AG04449 (cell line): ENCODE data around the gene SLC25A42.
A peak's percentile ranks its signal among the peaks of the same experiment; 100 is the strongest.

ENCODE experiments used
- CTCF ChIA-PET: fragments of 350-600 bp; formaldehyde crosslinking; extraction: SDS; loops from one replicate; lab custom pipeline; 2021; ENCODE audit warnings: antibody characterized with exemption; lab: Yijun Ruan, JAX
- POLR2A ChIA-PET: fragments of 400-600, 350-600 bp; formaldehyde crosslinking; extraction: SDS; loops from one replicate; lab custom pipeline; 2020; ENCODE audit warnings: antibody characterized with exemption, inconsistent platforms; lab: Yijun Ruan, JAX
- DNase-seq: peaks from one replicate; pipeline ENCODE4 v3.0.0-alpha.2; 2010; ENCODE audit warnings: low read depth, low spot score
- H3K4me3 ChIP-seq: 2 replicates; pipeline ENCODE4 v1.5.1; 2011; ENCODE audit warnings: low read depth, mild to moderate bottlenecking, control low read depth, low read length
- TF ChIP-seq, protein P1 (sequence below): IDR thresholded peaks from one replicate; pipeline ENCODE4 v1.5.1; 2011; ENCODE audit warnings: mild to moderate bottlenecking, moderate library complexity, low read length, control low read depth, inconsistent platforms; ENCODE audit not compliant: insufficient read depth; ENCODE audit errors: missing control alignments

The SLC25A42 gene

DNA sequence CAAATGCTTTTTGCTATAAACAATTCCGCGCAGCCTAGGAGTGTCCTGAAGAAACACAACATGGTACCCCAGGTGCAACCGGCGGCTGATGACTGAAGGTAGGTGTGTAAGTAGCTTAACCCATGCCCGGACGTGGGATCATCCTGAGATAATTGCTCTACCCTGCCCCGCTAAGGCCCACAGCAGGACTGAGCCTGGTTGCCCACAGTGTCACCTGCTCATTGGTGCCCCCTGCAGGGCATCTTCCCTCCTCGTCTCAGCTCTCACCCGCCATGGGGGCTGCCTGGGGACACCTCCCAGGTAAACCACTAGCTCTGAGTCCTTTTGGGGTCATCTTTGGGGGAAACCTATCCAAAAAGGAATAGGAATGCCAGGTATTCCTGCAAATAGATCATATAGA lies 52.2 kb downstream of the SLC25A42 start:
- CTCF ChIA-PET, result interaction anchor here (0.7 to 1.5 kb wide), 9 partner anchors 9 to 119 kb away, joined by 3 to 6 read pairs (median 3); no protein-coding TSS in a partner anchor

DNA sequence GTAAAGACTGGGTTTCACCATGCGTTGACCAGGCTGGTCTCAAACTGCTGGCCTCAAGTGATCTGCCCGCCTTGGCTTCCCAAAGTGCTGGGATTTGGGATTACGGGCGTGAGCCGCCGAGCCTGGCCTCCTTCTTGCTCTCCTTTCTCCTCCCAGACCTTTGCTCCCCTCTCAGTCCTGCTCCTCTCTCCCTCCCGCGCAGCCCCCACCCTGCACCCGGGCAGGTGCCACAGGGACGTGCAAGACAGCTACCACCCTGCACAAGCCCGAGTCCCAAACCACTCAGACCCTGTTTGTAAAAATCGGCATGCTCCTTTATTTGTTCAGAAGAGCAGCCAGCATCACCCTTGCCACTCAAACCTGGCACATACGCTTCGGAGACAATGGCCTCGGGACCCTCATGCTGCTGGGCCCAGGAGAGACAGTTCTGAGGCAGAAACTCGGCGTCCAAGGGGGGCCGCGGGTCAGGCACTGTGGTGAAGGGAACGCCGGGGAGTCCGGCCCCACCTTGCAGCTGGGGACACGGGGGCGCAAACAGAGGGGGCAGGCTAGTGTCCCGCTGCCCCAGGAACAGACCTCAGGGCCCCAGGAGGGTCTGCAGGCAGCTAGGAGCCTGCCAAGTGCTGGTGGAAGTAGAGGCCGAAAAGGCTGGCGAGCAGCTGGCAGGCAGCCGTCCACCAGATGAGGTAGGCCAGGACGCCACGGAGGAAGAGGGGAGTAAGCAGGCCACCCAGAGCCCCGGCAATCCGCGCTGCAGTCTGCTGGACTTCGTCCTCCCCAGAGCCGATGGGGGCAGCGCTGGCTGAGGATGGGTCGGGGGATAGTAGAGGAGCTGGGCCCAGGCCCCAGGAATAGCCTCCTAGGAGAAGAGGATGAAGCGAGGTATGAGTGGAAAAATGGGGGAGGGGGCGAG lies 55.8 kb downstream of the SLC25A42 start:
- TF ChIP-seq, protein P1, sequence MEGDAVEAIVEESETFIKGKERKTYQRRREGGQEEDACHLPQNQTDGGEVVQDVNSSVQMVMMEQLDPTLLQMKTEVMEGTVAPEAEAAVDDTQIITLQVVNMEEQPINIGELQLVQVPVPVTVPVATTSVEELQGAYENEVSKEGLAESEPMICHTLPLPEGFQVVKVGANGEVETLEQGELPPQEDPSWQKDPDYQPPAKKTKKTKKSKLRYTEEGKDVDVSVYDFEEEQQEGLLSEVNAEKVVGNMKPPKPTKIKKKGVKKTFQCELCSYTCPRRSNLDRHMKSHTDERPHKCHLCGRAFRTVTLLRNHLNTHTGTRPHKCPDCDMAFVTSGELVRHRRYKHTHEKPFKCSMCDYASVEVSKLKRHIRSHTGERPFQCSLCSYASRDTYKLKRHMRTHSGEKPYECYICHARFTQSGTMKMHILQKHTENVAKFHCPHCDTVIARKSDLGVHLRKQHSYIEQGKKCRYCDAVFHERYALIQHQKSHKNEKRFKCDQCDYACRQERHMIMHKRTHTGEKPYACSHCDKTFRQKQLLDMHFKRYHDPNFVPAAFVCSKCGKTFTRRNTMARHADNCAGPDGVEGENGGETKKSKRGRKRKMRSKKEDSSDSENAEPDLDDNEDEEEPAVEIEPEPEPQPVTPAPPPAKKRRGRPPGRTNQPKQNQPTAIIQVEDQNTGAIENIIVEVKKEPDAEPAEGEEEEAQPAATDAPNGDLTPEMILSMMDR, result no peak
- ChIA-PET POLR2A (interaction anchor here (0.6 kb wide), 1 partner anchor 17 kb away, joined by 3 read pairs; no protein-coding TSS in a partner anchor), CTCF (interaction anchor here (0.8 kb wide), 1 partner anchor 15 kb away, joined by 3 read pairs; no protein-coding TSS in a partner anchor)

More for the DNA sequence above, 52.2 kb downstream of the SLC25A42 start:
- H3K4me3 ChIP-seq, result no peak overlapping the region
- no peak for DNase-seq
- POLR2A ChIA-PET, result no interaction called here
- TF ChIP-seq, protein P1, result peak; percentile 41

DNA sequence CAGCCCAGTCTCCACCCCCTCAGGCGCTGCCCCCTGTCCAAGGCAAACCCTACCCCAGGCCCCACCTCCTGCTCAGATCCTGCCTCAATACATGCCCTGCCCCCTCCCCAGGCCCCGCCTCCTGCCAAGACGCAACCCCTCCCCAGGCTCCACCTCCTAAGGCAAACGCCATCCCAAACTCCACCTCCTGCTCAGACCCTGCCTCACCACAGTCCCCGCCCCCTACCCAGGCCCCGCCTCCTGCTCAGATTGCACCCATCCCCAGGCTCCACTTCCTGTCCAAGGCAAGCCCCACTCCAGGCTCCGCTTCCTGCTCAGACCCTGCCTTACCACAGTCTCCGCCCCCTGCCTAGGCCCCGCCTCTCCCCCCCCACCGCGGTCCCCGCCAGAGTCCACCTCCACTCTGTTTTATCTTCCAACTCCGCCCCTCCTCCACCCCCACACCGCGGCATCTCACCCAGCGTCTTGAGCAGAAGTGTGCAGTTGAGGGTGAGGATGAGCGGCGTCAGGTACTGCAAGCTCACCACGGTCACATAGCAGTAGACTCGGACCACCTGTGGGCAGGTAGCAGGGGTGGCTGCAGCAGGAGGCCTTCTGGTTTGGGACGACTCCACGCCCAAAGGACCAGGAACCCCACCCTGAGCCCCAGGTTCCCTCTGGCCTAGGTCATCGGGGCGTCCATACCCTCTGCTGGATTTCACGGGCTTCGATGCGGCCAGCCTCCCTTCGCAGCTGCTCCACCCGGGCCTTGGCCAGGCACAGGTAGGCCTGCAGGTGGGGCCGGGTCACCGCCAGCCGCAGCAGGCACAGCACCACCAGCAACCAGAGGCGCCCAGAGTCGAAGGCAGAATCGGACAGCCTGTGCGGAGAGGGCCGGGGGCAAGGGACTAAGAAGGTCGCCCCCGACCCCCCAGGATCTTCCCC lies 56.8 kb downstream of the SLC25A42 start:
- CTCF ChIA-PET, result interaction anchor here (0.8 to 1.2 kb wide), 2 partner anchors 16 to 17 kb away, joined by 3 read pairs; no protein-coding TSS in a partner anchor
- H3K4me3 ChIP-seq, result no peak overlapping the region
- POLR2A ChIA-PET, result no interaction called here
- DNase-seq, result no peak
- TF ChIP-seq, protein P1, result no peak

More for the DNA sequence above, 55.8 kb downstream of the SLC25A42 start:
- DNase-seq, result no peak
- no peak overlapping the region for H3K4me3 ChIP-seq

DNA sequence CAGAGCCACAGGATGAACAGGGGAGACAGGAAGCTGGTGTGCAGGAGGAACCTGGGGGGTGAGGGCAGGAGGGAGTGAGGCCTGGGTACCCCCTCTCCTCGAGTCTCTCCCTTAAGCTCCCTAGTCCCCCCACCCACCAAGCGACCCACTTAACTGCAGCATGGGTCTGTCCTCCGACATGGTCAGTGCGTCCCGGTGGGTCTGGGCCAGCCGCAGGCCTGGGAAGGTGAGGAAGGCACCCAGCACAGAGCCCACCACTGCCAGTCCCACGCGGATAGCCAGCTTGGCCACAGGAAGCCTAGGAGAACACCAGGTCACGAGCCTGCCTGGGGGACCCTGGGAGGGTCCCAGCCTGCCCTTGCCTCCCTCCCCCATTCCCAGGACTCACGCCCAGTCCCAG lies 57.6 kb downstream of the SLC25A42 start:
- POLR2A ChIA-PET, result no interaction called here
- DNase-seq, result no peak
- no peak overlapping the region for H3K4me3 ChIP-seq
- TF ChIP-seq, protein P1, result no peak
- CTCF ChIA-PET, result interaction anchor here (1.2 kb wide), 1 partner anchor 16 kb away, joined by 3 read pairs; no protein-coding TSS in a partner anchor

DNA sequence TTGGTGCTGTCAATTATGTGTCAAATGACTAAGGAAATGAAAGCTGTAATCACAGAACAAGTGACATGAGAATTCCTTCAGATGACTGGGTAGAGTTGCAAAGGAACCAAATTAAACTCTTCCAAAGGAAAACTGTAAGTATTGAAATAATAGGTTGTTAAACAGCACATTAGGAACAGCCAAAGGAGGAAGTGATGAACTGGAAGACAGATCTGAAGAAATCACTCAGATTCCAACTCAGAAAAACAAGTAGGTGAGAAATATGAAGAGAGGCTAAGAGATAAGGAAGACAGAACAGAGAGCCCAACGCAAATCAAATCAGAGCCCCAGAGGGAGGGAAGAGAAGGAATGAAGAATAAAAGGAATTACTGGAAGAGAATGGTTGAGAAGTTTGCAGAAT lies 59.1 kb downstream of the SLC25A42 start:
- TF ChIP-seq, protein P1, result no peak
- H3K4me3 ChIP-seq, result no peak overlapping the region
- ChIA-PET POLR2A (no interaction called here), CTCF (interaction anchor here (1.2 kb wide), 1 partner anchor 23 kb away, joined by 3 read pairs; no protein-coding TSS in a partner anchor)
- no peak for DNase-seq
